OCI-M2 (cell line): ENCODE results near the gene HLA-B.
"Not testable (repeated sequence)": the region's sequence is repeated elsewhere in the genome, so short reads cannot be mapped to it uniquely, and the experiment has no call there.

Experiments
- DNase-seq: peaks from one replicate; lab custom pipeline; 2025; ENCODE audit not compliant: unreplicated experiment; lab: John Stamatoyannopoulos, UW

The HLA-B gene

DNA sequence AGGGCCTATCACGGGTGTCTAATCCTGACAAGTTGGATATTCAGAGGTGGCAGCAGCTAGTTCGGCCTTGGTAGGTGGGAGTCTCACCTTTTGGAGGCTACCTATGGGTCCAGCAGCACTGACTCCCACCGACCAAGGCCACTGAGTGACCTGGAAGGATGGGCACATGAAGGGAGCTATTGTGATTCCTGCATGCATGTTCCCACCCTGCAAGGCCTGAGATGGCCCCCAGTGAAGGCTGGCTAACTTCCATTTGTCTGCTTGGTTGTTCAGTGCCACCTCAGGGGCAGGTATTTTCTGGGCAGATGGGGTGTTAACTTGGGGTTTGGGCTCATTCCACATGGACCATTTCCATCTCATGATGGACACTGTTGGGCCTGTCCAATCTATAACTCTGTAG, 28.1 kb upstream of the HLA-B start:
- DNase-seq = no peak

DNA sequence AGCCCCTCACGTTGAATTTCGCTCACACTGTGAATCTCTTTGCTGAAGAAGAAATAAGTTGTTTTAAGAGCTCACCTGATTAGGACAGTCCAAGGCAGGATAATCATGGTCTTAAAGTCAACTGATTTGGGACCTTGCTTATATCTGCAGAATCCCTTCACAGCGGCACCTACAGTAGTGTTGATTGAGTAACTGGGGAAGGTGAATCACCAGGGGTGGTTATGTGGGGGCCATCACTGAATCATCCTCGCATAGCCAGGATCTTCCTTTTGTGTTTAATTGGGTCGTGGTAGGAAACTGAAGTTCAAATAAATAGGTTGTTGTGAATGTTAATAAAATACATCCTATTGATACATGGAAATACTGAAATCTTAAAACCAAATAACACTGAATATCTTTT, 26.2 kb upstream of the HLA-B start:
- DNase-seq = no peak

DNA sequence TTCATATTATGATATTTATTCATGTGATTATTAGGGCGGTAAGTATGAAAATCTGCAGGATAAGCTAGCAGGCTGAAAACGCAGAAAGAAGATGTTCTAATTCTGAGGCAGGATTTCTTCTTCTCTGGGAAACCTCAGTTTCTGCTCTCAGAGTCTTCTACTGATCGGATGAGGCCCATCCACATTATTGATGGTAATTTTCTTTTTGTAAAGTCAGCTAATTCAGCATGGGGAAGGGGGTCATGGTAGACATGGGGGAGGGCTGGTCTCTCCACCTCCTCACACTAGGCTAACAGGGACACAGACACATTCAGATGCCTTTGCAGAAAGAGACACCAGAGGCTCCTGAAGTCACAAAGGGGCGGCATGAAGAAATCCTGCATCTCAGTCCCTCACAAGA, 24.7 kb upstream of the HLA-B start:
- DNase-seq = no peak

DNA sequence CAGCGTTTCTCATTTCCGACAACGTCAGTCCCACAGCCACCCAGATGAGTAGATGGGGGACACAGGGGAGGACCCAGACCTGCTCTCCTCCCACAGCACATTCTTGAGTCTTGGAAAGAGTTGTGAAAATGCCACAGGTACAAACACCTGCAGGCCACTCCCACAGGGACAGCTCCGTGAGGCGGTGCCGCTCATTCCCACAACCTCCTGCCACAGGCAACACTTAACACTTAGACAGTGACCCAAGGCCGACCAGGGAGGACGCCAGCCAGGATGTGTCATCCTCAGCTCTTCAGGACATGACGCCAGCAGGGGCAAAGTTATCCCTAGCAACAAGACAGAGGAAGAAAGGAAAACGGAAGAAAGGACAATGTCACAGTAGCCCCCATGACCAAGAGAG, 22.9 kb upstream of the HLA-B start:
- no peak for DNase-seq

DNA sequence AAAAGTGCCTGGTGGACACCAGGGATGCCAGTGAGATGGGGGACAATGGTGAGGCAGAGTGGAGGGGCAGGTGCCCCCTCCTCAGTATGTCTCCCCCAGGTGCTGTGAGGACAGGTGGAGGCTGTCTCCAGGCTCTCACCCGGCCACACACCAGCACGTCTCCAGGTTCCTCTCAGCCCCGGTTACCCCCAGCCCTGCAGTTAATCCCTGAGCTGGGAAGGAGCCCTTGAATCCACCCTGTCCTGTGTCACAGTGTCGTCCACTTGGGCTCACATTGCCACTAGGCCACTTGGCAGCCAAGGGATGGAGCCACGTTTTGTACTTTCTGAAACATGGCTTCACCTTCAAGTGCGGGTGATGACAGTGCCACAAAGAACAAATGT, 21.7 kb upstream of the HLA-B start:
- DNase-seq = no peak

DNA sequence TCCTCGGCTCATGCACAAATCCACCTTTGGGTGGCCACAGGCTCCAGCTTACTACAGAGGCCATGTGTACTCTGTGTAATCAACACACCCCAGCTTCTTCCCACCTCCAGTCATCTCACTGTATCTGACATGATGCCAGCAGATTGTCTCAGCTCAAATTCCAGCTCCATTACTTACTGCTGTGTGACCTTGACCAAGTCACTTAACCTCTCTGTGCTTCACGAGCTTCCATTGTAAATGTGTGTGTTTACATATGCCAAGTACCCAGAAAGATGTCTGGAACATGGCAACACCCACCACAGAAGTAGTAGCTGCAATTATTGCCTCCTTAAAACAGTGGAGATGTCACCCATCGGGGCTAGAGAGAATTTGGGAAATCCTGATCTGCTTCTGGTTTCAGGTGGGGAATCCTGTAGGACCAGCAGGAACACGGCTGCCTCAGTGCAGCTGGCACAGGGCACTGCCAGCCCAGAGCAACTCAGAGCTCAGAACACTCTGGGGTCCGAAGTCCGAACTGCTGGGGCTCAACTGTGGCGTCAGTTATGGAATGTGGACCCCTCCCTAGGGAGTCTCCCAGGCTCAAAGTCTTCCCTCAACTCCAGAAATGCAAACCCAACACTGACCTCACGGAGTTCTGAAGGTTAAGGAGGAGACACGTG, 21.2 kb upstream of the HLA-B start:
- DNase-seq = no peak

DNA sequence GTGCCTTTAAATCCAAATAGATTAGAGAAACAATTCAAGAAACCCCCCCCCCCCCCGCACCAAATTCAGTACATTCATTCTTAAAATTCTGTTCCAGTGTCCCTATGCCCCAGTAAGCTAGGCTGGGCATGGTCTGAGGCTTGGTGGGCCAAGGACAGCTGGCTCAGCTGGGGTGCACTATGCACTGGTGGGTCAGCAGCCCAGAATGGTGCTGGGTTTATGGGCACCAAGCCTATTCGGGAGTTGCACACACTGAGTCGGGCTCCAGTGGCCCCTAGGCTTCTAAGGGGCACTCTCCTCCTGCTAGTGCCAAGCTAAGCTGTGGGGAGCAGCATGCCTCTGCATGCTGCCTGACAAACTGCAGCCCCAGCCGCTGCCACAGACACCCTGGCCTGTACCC, 20.1 kb upstream of the HLA-B start:
- DNase-seq = no peak

DNA sequence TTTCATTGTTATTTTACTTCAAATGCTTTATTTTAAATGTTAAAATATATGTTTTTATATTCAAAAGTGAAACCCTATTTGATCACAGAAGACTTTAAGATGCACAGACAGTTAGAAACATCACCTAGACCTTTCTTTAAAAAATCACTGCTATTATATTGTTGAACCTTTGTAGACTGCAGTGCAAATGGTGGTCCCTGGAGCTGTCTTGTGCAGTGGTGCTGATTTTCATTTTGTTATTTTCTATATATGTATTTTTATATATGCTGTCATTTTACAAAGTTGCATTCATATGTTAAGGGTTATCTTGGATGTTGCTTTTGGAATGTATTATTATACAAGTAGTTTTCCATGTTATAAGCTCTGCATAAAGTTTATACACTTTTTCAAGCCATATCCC, 18.7 kb upstream of the HLA-B start:
- no peak for DNase-seq

DNA sequence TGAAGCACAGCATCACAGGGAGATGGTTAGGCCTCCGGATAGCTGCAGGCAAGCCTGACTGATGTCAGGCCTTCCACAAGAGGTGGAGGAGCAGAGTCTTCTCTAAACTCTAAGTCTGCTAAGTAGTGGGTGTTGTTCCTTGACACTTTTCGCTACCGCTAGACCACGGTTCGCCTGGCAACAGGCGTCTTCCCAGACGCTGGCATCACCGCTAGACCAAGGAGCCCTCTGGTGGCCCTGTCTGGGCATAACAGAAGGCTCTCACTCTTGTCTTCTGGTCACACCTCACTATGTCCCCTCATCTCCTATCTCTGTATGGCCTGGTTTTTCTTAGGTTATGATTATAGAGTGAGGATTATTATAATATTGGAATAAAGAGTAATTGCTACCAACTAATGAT, 17.1 kb upstream of the HLA-B start:
- DNase-seq = not testable (repeated sequence)

DNA sequence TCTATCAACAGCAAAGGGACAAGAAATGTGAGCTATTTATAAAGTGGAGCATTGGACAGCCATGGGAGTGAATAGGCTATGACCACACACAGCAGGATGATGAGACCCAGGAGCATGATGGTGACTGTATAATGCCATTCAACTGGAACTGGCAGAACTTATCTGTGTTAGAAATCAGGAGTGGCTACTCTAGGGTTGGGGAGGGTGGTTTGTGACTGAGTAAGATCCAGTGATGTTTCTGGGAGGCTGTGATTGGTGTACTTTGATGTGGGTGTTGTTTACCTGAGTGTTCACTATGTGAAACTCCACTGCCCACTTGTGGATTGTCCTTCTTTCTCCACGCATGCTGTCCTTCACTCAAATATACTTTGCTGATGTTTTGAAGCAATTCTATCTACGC, 11.5 kb upstream of the HLA-B start:
- no peak for DNase-seq

DNA sequence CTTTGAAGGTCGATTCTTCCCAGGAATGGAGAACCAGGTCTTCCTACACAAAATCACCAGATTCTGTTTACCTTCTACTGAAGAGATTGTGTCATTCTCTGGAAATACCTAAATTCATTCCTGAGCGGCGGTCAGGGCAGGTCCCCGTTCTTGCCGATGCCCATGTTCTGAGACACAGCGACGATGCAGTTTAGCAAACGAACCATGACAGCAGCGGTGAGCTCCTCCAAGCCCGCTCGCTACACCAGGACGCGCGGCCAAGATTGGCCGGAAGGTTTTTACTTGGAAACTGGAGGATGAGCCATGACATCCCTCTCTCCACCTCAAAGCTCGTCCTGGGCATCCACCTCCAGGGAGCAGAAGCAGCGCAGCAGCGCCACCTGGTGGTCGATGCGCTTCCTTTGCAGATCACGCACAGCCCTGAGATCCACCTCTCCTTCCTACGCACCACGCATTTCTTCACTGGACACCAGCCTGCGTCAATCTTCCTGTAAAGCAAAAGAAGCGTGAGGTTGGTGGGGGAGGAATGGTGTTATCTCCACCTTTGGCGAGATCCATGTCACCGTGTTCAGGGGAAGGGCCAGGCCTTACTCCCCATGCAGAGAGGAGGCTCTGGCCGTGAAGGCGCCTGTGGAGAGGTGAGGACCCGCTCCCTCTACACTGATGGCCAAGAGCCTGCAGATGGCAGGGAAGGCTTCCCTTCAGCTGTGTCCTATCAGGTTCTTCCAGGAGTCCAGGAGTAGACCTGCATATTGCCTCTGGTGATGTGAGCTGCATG, 9.9 kb upstream of the HLA-B start:
- peak; percentile 70 for DNase-seq

DNA sequence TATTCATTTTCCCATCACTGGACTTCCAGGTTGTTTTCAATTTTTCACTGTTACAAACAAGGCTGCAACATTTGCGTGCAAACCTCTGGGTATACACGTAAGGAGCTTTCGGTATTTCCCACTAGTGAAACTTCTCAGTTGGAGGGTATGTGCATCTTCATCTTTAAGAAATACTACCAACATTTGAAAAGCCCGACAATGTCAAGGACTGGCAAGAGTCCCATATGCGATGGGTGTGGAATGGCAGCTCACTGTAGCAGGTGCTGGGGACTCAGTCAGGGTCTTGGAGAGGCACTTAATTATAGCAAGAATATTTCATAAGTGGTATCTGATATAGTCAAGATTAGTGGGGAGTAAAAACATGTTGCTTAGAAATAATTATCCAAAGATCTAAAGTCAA, 8.9 kb upstream of the HLA-B start:
- DNase-seq = no peak

DNA sequence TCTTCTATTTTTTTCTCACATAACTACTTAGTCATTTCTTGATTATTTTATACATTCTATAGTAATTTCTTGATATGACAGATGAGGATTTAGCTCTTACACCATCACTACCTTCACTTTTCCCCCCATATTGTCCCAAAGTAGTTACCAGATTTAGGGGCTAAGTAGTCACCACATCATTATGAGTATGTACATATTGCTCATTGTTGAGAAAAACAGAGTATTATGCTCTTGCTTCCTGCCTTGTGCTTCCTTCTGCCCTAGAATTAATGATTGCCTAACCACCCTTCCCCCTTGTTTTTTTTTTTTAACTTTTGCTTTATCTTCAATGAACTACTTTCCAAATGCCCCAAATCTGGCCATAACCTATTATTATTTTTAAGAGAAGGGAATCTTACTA, 6.8 kb upstream of the HLA-B start:
- no peak for DNase-seq

DNA sequence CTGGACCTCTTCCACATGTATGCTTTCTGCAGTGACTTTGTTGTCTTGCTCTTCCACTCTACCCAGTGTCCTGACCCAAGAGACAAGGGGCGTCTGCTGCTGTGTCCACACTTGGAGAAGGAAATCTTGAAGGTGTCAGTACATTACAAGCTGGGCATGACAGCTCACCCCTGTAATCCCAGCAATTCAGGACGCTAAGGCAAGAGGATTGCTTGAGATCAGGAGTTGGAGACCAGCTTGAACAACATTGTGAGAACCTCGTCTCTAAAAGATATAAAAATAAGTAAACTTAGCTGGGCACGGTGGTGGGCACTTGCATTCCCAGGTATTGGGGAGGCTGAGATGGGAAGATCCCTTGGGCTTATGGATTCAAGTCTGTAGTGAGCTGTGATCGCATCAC, 5.8 kb upstream of the HLA-B start:
- no peak for DNase-seq

DNA sequence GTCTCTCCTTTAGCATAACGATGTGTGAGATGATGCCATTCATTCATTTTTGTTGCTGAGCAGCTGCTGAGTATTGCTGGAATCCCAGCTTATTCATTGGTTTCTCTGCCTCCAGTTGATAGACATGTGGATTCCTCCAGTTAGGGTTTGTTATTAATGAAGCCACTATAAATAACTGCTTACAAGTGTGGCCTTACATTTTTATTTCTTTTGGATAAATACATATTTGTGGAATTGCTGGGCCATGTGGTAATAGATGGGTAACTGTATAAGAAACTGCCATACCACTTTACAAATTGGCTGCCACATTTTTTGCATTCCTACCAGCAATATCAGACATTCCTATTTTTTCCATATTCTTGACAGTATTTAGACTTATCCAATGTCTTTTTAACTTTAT, 2.6 kb upstream of the HLA-B start:
- DNase-seq = no peak

DNA sequence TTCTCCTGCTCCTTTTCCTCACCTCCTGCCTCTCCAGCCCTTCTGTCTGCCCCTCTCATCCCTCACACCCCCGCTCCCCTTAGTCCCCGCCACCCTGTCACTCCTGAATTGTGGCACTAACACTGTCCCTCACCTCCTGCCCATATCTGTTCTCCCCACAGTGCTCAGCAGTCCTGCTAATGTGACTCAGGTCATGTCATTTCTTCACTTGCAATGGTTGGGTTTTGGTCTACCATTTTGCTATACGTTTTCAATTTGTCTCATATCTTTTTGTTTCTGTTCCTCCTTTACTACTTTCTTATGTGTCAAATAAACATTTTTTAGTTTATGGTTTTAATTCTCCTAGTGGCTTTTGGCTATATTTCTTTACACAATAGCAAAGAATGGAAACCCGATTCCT, 1.3 kb upstream of the HLA-B start:
- no peak for DNase-seq

DNA sequence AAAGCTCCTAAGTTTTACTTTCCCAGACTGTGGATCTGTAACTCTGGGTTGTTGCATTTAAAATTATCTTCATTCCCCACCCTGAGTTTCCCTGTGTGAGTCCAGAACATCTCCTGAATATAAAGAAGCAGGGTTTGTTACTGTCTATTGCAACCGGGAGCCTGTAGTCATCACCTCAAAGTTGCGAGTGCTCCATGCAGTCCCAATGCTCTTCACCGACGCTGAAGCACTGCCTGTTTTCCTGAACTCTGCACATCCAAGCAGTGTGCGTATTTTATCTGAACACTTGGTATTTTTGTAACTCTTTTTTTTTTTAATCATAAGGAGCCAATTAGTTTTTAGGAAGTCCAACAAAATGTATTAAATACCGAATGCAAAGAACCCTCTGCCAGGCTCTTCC, 907 bp upstream of the HLA-B start:
- DNase-seq = no peak

DNA sequence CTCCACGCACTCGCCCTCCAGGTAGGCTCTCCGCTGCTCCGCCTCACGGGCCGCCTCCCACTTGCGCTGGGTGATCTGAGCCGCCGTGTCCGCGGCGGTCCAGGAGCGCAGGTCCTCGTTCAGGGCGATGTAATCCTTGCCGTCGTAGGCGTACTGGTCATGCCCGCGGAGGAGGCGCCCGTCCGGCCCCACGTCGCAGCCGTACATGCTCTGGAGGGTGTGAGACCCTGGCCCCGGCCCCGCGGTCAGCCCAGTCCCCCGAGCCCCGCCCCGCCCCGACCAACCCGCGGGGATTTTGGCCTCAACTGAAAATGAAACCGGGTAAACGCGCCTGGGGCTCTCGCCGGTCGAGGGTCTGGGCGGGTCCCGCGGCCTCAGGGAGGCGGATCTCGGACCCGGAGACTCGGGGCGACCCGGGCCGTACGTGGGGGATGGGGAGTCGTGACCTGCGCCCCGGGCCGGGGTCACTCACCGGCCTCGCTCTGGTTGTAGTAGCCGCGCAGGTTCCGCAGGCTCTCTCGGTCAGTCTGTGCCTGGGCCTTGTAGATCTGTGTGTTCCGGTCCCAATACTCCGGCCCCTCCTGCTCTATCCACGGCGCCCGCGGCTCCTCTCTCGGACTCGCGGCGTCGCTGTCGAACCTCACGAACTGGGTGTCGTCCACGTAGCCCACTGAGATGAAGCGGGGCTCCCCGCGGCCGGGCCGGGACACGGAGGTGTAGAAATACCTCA, 598 bp downstream of the HLA-B start:
- no peak for DNase-seq

DNA sequence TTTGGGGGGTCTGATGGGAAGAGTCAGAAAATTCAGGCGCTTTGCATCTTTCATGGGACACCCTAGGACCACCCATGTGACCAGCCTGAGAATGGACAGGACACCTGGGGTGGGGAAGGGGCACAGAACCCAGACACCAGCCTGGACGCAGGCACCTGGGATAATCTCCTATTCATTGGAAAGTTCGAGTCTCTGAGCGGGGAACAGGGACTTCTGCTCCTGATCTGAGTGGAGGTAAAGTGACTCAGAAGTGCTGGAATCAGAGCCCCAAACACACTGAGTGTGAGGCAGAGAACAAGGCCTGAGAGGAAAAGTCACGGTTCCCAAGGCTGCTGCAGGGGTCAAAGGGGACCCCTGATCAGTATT, 1.4 kb downstream of the HLA-B start:
- DNase-seq = no peak

DNA sequence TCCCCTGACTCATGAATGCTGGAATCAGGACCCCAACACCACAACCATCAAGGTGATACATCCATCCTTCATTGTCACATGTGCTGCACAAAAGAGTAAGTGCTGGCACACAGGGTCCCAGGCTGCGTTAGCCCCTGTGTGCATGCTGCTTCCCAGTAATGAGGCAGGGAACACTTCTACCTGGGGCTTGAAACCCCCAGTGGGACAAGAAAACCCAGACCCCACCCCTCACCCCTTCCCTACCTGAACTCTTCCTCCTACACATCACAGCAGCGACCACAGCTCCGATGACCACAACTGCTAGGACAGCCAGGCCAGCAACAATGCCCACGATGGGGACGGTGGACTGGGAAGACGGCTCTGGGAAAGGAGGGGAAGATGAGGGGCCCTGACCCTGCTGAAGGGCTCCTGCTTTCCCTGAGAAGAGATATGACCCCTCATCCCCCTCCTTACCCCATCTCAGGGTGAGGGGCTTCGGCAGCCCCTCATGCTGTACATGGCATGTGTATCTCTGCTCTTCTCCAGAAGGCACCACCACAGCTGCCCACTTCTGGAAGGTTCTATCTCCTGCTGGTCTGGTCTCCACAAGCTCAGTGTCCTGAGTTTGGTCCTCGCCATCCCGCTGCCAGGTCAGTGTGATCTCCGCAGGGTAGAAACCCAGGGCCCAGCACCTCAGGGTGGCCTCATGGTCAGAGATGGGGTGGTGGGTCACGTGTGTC, 2.0 kb downstream of the HLA-B start:
- DNase-seq = no peak

DNA sequence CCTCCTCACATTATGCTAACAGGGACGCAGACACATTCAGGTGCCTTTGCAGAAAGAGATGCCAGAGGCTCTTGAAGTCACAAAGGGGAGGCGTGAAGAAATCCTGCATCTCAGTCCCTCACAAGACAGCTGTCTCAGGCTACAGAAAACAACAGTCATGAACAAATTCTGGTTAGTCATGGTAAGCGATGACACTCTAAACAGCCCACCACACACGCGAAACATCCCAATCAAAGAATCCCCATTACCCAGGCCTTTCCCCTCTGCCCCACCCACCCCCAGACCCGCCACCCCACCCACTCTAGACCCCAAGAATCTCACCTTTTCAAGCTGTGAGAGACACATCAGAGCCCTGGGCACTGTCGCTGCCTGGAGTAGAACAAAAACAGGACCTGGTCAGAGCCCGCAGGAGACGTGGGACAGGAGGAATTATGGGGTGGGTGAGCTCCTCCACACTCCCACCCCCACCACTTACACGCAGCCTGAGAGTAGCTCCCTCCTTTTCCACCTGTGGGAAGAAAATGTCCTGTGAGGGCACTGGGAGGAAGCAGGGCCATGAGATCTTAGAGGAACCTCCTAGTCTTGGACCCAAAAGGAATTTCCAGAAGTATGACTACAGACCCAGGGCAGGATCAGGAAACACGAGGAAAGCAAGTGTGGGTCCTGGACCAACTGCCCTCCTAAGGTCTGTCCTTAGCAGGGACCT, 2.7 kb downstream of the HLA-B start:
- DNase-seq = no peak
